GM23248 (cell line): ENCODE data around the gene CABYR. TPM values are rescaled to one million over a fixed set of nuclear protein-coding genes. Genes with fewer than 3 reads are reported as not detected.

Source experiments
- DNase-seq: peaks from one replicate; pipeline ENCODE4 v3.0.0-alpha.2; 2015
- H2AFZ ChIP-seq: fragments of 200-600 bp; sonication (generic); 2 replicates; pipeline ENCODE4 v1.6.1; 2016; ENCODE audit warnings: antibody characterized with exemption
- H3F3A ChIP-seq: fragments of 200-600 bp; sonication (generic); 2 replicates; pipeline ENCODE4 v1.6.1; 2016; ENCODE audit warnings: mild to moderate bottlenecking, antibody characterized with exemption, mixed run types; ENCODE audit not compliant: insufficient read depth
- H3K27ac ChIP-seq: fragments of 200-600 bp; sonication (generic); 2 replicates; pipeline ENCODE4 v1.5.1; 2016; ENCODE audit warnings: mild to moderate bottlenecking
- H3K27me3 ChIP-seq: fragments of 200-600 bp; sonication (generic); replicated peaks from 2 replicates; pipeline ENCODE4 v1.6.1; 2016; ENCODE audit warnings: mild to moderate bottlenecking; ENCODE audit not compliant: insufficient read depth
- H3K36me3 ChIP-seq: fragments of 200-600 bp; sonication (generic); 2 replicates; pipeline ENCODE4 v1.6.1; 2016; ENCODE audit warnings: low read depth, mild to moderate bottlenecking
- H3K4me1 ChIP-seq: fragments of 200-600 bp; sonication (generic); 2 replicates; pipeline ENCODE4 v1.6.1; 2016; ENCODE audit warnings: mild to moderate bottlenecking; ENCODE audit not compliant: insufficient read depth
- H3K4me2 ChIP-seq: fragments of 200-600 bp; sonication (generic); one replicate; pipeline ENCODE4 v1.6.1; 2016; ENCODE audit warnings: mild to moderate bottlenecking; ENCODE audit not compliant: unreplicated experiment
- H3K4me3 ChIP-seq: fragments of 200-600 bp; sonication (generic); 2 replicates; pipeline ENCODE4 v1.5.1; 2016; ENCODE audit warnings: mild to moderate bottlenecking
- H3K79me2 ChIP-seq: fragments of 200-600 bp; sonication (generic); 2 replicates; pipeline ENCODE4 v1.6.1; 2016; ENCODE audit warnings: mild to moderate bottlenecking; ENCODE audit not compliant: insufficient read depth
- H3K9ac ChIP-seq: fragments of 200-600 bp; sonication (generic); 2 replicates; pipeline ENCODE4 v1.6.1; 2016; ENCODE audit warnings: mild to moderate bottlenecking
- H3K9me2 ChIP-seq: fragments of 200-600 bp; sonication (generic); 2 replicates; pipeline ENCODE4 v1.6.1; 2016; ENCODE audit warnings: mixed run types, mild to moderate bottlenecking, moderate library complexity; ENCODE audit not compliant: insufficient read depth
- H3K9me3 ChIP-seq: fragments of 200-600 bp; sonication (generic); one replicate; pipeline ENCODE4 v1.6.1; 2017; ENCODE audit warnings: low read depth
- H4K20me1 ChIP-seq: fragments of 200-600 bp; sonication (generic); 2 replicates; pipeline ENCODE4 v1.6.0; 2016; ENCODE audit not compliant: insufficient read depth
- EZH2 ChIP-seq: fragments of 200-600 bp; sonication (generic); IDR thresholded peaks from 2 replicates; pipeline ENCODE4 v1.6.1; 2018; ENCODE audit warnings: antibody characterized with exemption, mild to moderate bottlenecking; ENCODE audit not compliant: insufficient read depth, poor library complexity, severe bottlenecking
- EZH2phosphoT487 ChIP-seq: fragments of 200-600 bp; sonication (generic); IDR thresholded peaks from 2 replicates; pipeline ENCODE4 v1.6.1; 2018; ENCODE audit warnings: antibody characterized with exemption, moderate library complexity, mild to moderate bottlenecking, low read depth; ENCODE audit not compliant: insufficient read depth
- WGBS, 2 experiments: methylation state at CpG; one replicate each; pipeline ENCODE4 v1.1.6; 2015 to 2017; ENCODE audit warnings: low lambda C conversion rate in 2 of 2, low coverage in 1 of 2; ENCODE audit errors: missing lambda C conversion rate in 2 of 2; 5-methylcytosine and 5-hydroxymethylcytosine counted together
- in situ Hi-C: fragments of 300-500 bp; cut with MboI; formaldehyde crosslinking; loops from 2 replicates; pipeline ENCODE4 v1.15.0; 2020
- polyA plus RNA-seq: library from polyadenylated mRNA; unstranded; fragments of >200 nt; fragmentation: Nextera tagmentation; extraction: Ambion mirVana; gene quantifications from 2 replicates; pipeline ENCODE4 v1.2.1, GENCODE V29; 2016
- total RNA-seq: library from RNA; depleted of rRNA; stranded (reverse); fragments of >200 nt; shearing (Covaris generic); gene quantifications from 2 replicates; pipeline ENCODE4 v1.2.3, GENCODE V29; 2014

Gene CABYR
- total and polyA plus RNA-seq, 2 experiments from 2014 or later: 2.9 to 3.6 TPM

GRCh38 chr18:24121625-24122024 lies 17.2 kb upstream of the CABYR start:
- Histone ChIP-seq H3K27ac (no peak overlapping the region), H3K4me1 (peaks cover 9% of the 10 kb centered on the region), H4K20me1 (no peaks in the 10 kb centered on the region), H2AFZ (no peak overlapping the region), H3K27me3 (no peaks in the 10 kb centered on the region), H3K79me2 (no peaks in the 10 kb centered on the region), H3K9me2 (no peaks in the 10 kb centered on the region), H3K4me2 (no peak overlapping the region), H3K36me3 (no peaks in the 10 kb centered on the region), H3K4me3 (no peak overlapping the region), H3F3A (no peaks in the 10 kb centered on the region), H3K9me3 (no peaks in the 10 kb centered on the region), H3K9ac (no peak overlapping the region)
- no peak for TF ChIP-seq EZH2phosphoT487
- no peak for TF ChIP-seq EZH2
- 98 to 100% methylated on average over 2 of the region's 2 CpGs for WGBS, 2 experiments
- in situ Hi-C loops: no loop called here
- DNase-seq: no peak

- no peak overlapping the region for H3K27ac ChIP-seq
- 48 to 54% methylated on average over 3 of the region's 3 CpGs for WGBS, 2 experiments
- no peak overlapping the region for H3K9ac ChIP-seq
- H3K4me2 ChIP-seq: no peak overlapping the region
- peak; percentile 16 for DNase-seq
- no peak overlapping the region for H3K4me3 ChIP-seq
- in situ Hi-C loops: no loop called here
- no peak overlapping the region for H2AFZ ChIP-seq
- H3K9me2 ChIP-seq: no peaks in the 10 kb centered on the region
- TF ChIP-seq EZH2 (no peak), EZH2phosphoT487 (no peak)
- H3K36me3 ChIP-seq: peaks cover 11% of the 10 kb centered on the region; the same call in 1 of the 2 replicates
- H3K9me3 ChIP-seq: no peaks in the 10 kb centered on the region
- no peaks in the 10 kb centered on the region for H3K27me3 ChIP-seq
- peaks cover 9% of the 10 kb centered on the region for H3K4me1 ChIP-seq
- H3F3A ChIP-seq: no peaks in the 10 kb centered on the region
- no peaks in the 10 kb centered on the region for H3K79me2 ChIP-seq
- no peaks in the 10 kb centered on the region for H4K20me1 ChIP-seq
Observed at GRCh38 chr18:24126155-24126961, 12.5 kb upstream of the CABYR start.

GRCh38 chr18:24127735-24128134 lies 11.1 kb upstream of the CABYR start:
- WGBS, 2 experiments: 93 to 98% methylated on average over 3 of the region's 3 CpGs
- H2AFZ ChIP-seq: no peak overlapping the region
- no peaks in the 10 kb centered on the region for H4K20me1 ChIP-seq
- no peak overlapping the region for H3K9ac ChIP-seq
- in situ Hi-C loops: no loop called here
- no peaks in the 10 kb centered on the region for H3K9me3 ChIP-seq
- no peak overlapping the region for H3K4me3 ChIP-seq
- H3K36me3 ChIP-seq: peaks cover 11% of the 10 kb centered on the region; the same call in 1 of the 2 replicates
- H3K4me1 ChIP-seq: peaks cover 9% of the 10 kb centered on the region
- TF ChIP-seq EZH2 (no peak), EZH2phosphoT487 (no peak)
- no peaks in the 10 kb centered on the region for H3K79me2 ChIP-seq
- no peaks in the 10 kb centered on the region for H3K27me3 ChIP-seq
- no peak for DNase-seq
- no peak overlapping the region for H3K27ac ChIP-seq
- no peaks in the 10 kb centered on the region for H3K9me2 ChIP-seq
- H3F3A ChIP-seq: no peaks in the 10 kb centered on the region
- no peak overlapping the region for H3K4me2 ChIP-seq

GRCh38 chr18:24128700-24129099 lies 10.2 kb upstream of the CABYR start:
- H4K20me1 ChIP-seq: no peaks in the 10 kb centered on the region
- no peak overlapping the region for H3K4me2 ChIP-seq
- H3K27me3 ChIP-seq: no peaks in the 10 kb centered on the region
- TF ChIP-seq EZH2 (no peak), EZH2phosphoT487 (no peak)
- no peak overlapping the region for H3K4me3 ChIP-seq
- peaks cover 9% of the 10 kb centered on the region for H3K4me1 ChIP-seq
- peaks cover 16% of the 10 kb centered on the region; the same call in 1 of the 2 replicates for H3K36me3 ChIP-seq
- no peaks in the 10 kb centered on the region for H3F3A ChIP-seq
- H3K27ac ChIP-seq: no peak overlapping the region
- H3K9me2 ChIP-seq: no peaks in the 10 kb centered on the region
- in situ Hi-C loops: no loop called here
- no peak overlapping the region for H2AFZ ChIP-seq
- no peak overlapping the region for H3K9ac ChIP-seq
- H3K79me2 ChIP-seq: no peaks in the 10 kb centered on the region
- 96 to 100% methylated on average over 4 of the region's 4 CpGs for WGBS, 2 experiments
- DNase-seq: peak; percentile 14
- H3K9me3 ChIP-seq: no peaks in the 10 kb centered on the region
